Kasumi-1 (cell line): ENCODE measurements around the gene GTF2H2C_2.
"Not testable (repeated sequence)": the region's sequence is repeated elsewhere in the genome, so short reads cannot be mapped to it uniquely, and the experiment has no call there.

Experiments used
- DNase-seq, 2 experiments: peaks; one replicate each; lab custom pipeline; 2025; lab: John Stamatoyannopoulos, UW

The GTF2H2C_2 gene

GRCh38 chr5:70415117-70415516 is at the start of gene GTF2H2C_2:
Gene GTF2H2C_2, plus strand, starts transcription at chr5:70415368.
- not testable (repeated sequence) for DNase-seq

- DNase-seq, result not testable (repeated sequence)
Measured at GRCh38 chr5:70400984-70401686, 14.0 kb upstream of the GTF2H2C_2 start.

GRCh38 chr5:70421322-70421721 is 6.2 kb downstream of the GTF2H2C_2 start:
- DNase-seq, result not testable (repeated sequence)

- DNase-seq, result not testable (repeated sequence)
Measured at GRCh38 chr5:70423215-70423614, 8.0 kb downstream of the GTF2H2C_2 start.

- DNase-seq, result not testable (repeated sequence)
Measured at GRCh38 chr5:70438518-70438917, 23.4 kb downstream of the GTF2H2C_2 start.

- not testable (repeated sequence) for DNase-seq
Measured at GRCh38 chr5:70449565-70449964, 34.4 kb downstream of the GTF2H2C_2 start.

- DNase-seq, result not testable (repeated sequence)
Measured at GRCh38 chr5:70451249-70451984, 36.2 kb downstream of the GTF2H2C_2 start.

GRCh38 chr5:70457093-70457492 is 41.9 kb downstream of the GTF2H2C_2 start:
- not testable (repeated sequence) for DNase-seq

- DNase-seq, result not testable (repeated sequence)
Measured at GRCh38 chr5:70459188-70459587, 44.0 kb downstream of the GTF2H2C_2 start.

- DNase-seq, result not testable (repeated sequence)
Measured at GRCh38 chr5:70461984-70462383, 46.8 kb downstream of the GTF2H2C_2 start.

GRCh38 chr5:70464019-70464637 is 49.0 kb downstream of the GTF2H2C_2 start:
- not testable (repeated sequence) for DNase-seq

GRCh38 chr5:70469926-70470509 is 54.9 kb downstream of the GTF2H2C_2 start:
- not testable (repeated sequence) for DNase-seq
